Measurements from ENCODE around the gene KCNMA1.

DNA sequence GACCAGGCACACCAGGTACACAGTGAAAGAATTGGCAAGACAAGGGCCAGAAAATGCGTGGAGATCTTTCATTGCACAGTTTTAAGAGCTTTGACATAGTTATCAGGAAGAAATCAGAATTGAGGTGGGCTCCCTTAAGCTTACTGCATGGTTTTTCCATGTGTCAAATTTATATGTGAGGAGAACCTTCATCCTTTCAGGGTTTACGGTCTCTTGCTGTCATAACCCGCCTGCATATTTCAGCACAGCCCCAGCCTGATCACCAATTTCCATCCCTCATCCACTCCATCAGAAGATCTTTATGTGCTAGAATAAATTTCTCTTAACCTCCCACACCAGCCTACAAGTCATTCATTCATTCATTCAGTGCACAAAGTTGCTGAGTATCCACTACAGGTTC, 373.1 kb downstream of the KCNMA1 start:
- TF ChIP-seq, protein P1, sequence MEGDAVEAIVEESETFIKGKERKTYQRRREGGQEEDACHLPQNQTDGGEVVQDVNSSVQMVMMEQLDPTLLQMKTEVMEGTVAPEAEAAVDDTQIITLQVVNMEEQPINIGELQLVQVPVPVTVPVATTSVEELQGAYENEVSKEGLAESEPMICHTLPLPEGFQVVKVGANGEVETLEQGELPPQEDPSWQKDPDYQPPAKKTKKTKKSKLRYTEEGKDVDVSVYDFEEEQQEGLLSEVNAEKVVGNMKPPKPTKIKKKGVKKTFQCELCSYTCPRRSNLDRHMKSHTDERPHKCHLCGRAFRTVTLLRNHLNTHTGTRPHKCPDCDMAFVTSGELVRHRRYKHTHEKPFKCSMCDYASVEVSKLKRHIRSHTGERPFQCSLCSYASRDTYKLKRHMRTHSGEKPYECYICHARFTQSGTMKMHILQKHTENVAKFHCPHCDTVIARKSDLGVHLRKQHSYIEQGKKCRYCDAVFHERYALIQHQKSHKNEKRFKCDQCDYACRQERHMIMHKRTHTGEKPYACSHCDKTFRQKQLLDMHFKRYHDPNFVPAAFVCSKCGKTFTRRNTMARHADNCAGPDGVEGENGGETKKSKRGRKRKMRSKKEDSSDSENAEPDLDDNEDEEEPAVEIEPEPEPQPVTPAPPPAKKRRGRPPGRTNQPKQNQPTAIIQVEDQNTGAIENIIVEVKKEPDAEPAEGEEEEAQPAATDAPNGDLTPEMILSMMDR (IDR thresholded peaks at IDR 0.05; ENCODE audit: low read depth, low read length), result no peak
- no peak for TF ChIP-seq POLR2A (IDR thresholded peaks at IDR 0.05; ENCODE audit: extremely low read depth, insufficient read length)

All from NB4 (cell line).